ENCODE results near the gene ULK4.
"Not testable (repeated sequence)": the region's sequence is repeated elsewhere in the genome, so short reads cannot be mapped to it uniquely, and the experiment has no call there.

GRCh38 chr3:41840936-41841668 lies 120.8 kb downstream of the ULK4 start:
- not testable (repeated sequence) for TF ChIP-seq POLR2A, POLR2AphosphoS5 (IDR thresholded peaks at IDR 0.05)
- TF ChIP-seq, protein P1, sequence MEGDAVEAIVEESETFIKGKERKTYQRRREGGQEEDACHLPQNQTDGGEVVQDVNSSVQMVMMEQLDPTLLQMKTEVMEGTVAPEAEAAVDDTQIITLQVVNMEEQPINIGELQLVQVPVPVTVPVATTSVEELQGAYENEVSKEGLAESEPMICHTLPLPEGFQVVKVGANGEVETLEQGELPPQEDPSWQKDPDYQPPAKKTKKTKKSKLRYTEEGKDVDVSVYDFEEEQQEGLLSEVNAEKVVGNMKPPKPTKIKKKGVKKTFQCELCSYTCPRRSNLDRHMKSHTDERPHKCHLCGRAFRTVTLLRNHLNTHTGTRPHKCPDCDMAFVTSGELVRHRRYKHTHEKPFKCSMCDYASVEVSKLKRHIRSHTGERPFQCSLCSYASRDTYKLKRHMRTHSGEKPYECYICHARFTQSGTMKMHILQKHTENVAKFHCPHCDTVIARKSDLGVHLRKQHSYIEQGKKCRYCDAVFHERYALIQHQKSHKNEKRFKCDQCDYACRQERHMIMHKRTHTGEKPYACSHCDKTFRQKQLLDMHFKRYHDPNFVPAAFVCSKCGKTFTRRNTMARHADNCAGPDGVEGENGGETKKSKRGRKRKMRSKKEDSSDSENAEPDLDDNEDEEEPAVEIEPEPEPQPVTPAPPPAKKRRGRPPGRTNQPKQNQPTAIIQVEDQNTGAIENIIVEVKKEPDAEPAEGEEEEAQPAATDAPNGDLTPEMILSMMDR (IDR thresholded peaks at IDR 0.05 in 8 of 11, conservative IDR thresholded peaks at IDR 0.05 in 3 of 11) = not testable (repeated sequence)

Measured in spleen (tissue), 7 donors.